ENCODE results near the gene ANKRD11.

Gene ANKRD11

GRCh38 chr16:89346869-89347268, 143.5 kb downstream of the ANKRD11 start:
- DNase-seq (ENCODE audit: insufficient read length, low spot score) (no peak), FAIRE-seq (no peak)
- TF ChIP-seq, protein P1, sequence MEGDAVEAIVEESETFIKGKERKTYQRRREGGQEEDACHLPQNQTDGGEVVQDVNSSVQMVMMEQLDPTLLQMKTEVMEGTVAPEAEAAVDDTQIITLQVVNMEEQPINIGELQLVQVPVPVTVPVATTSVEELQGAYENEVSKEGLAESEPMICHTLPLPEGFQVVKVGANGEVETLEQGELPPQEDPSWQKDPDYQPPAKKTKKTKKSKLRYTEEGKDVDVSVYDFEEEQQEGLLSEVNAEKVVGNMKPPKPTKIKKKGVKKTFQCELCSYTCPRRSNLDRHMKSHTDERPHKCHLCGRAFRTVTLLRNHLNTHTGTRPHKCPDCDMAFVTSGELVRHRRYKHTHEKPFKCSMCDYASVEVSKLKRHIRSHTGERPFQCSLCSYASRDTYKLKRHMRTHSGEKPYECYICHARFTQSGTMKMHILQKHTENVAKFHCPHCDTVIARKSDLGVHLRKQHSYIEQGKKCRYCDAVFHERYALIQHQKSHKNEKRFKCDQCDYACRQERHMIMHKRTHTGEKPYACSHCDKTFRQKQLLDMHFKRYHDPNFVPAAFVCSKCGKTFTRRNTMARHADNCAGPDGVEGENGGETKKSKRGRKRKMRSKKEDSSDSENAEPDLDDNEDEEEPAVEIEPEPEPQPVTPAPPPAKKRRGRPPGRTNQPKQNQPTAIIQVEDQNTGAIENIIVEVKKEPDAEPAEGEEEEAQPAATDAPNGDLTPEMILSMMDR (IDR thresholded peaks at IDR 0.05; ENCODE audit: insufficient read depth, missing control alignments) = no peak

DNA sequence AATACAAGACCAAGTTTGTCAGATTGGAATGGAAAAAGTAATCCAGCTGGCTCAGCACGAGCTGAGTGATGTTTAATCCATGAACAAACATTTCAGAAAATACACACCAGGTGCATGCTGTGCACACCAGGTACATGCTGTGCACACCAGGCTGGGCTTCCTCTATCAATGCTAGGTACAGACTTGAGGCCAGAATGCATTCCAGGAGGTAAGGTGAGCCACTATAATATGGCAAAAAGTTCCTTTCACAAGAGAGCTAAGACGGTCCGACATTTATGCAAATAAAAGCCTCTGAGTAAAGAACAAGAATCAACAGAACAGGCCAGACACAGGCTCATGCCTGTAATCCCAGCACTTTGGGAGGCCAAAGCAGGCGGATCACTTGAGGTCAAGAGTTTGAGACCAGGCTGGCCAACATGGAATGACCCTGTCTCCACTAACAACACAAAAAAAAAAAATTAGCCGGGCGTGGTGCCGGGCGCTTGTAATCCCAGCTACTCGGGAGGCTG, 144.7 kb downstream of the ANKRD11 start:
- no peak for DNase-seq (ENCODE audit: insufficient read length, low spot score)
- FAIRE-seq = no peak
- TF ChIP-seq, protein P1 (IDR thresholded peaks at IDR 0.05; ENCODE audit: insufficient read depth, missing control alignments) = no peak

- DNase-seq (ENCODE audit: insufficient read length, low spot score) = no peak
- TF ChIP-seq, protein P1 (IDR thresholded peaks at IDR 0.05; ENCODE audit: insufficient read depth, missing control alignments) = no peak
- FAIRE-seq = no peak
Observed at GRCh38 chr16:89344846-89345611, 145.3 kb downstream of the ANKRD11 start.

DNA sequence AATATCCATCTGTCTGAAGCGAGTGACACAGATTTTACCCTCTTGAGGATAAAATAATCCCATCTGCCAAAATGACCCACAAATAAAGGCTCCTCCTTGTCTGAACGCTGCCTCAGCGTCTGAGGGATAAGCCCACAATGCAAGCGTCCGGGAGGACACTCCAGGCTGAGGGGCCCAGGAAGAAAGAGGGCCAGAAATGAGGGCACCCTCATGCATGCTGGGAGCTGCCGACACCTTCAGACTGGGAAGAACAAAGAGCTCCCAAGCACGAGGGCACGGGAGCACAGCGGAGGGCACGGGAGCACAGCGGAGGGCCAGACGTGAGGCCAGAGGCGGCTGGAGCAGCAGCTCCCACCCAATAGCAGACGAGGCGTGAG, 145.9 kb downstream of the ANKRD11 start:
- TF ChIP-seq, protein P1 (IDR thresholded peaks at IDR 0.05; ENCODE audit: insufficient read depth, missing control alignments) = no peak
- FAIRE-seq (no peak), DNase-seq (ENCODE audit: insufficient read length, low spot score) (no peak)

- TF ChIP-seq, protein P1 (IDR thresholded peaks at IDR 0.05; ENCODE audit: insufficient read depth, missing control alignments) = no peak
- FAIRE-seq (no peak), DNase-seq (ENCODE audit: insufficient read length, low spot score) (no peak)
Observed at GRCh38 chr16:89343501-89344457, 146.6 kb downstream of the ANKRD11 start.

DNA sequence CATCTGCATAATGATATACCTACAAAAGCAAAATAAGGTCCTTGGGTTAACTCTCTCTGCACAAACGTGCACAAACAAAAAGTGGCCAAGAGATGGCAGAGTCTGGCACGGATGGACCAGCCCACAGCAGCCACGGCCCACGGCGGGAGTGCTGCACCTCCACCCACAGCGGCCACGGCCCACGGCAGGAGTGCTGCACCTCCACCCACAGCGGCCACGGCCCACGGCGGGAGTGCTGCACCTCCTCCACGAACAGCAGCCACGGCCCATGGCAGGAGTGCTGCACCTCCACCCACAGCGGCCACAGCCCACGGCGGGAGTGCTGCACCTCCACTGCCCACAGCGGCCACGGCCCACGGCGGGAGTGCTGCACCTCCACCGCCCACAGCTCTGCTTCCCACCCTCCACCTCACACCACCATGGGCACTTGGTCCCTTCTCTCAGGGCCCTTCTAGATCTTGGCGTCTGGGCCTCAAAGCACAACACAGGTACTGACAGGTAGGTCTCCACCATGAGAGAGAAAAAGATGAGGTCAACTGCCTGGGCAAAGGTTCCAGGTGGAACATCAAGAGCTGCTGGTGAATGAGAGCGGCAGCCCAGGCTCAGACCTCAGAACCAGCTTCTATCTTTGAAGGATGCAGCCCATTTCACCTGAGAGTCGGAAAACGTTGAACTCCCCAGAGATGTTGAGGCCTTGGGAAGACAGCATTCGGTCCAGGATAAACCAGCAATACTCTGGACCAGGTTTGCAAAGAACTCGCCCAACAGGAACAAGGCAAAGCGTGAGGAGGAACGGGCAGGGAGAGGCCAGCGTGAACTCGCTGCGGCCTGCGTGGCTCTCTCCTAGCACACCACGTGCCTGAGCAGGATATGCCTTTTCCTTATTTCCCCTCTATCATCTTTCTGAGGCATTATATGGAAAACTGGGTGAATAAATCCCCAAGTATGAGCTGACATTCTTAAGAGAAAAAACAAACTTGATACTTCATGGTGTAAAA, 148.4 kb downstream of the ANKRD11 start:
- DNase-seq (ENCODE audit: insufficient read length, low spot score) (no peak), FAIRE-seq (no peak)
- TF ChIP-seq, protein P1 (IDR thresholded peaks at IDR 0.05; ENCODE audit: insufficient read depth, missing control alignments) = no peak

All from D721Med (cell line).